Heart right ventricle (tissue), 16 donors: ENCODE results near the gene FARSB. TPM values are rescaled to one million over a fixed set of nuclear protein-coding genes. Genes with fewer than 3 reads are reported as not detected.

ENCODE experiments used
- ATAC-seq, 8 donors: fragments of 200-7000 bp; cut with Tn5 transposase; one replicate each; pipeline ENCODE4 v1.9.1; 2020; ENCODE audit warnings: mild to moderate bottlenecking in 8 of 8, moderate library complexity in 8 of 8, moderate number of reproducible peaks in 1 of 8
- DNase-seq, 2 donors: peaks; one replicate each; pipeline ENCODE4 v3.0.0-alpha.2; 2020
- H3K27ac ChIP-seq, 10 donors: fragments of 200-600 bp; sonication (generic) in 2 of 10; one replicate each; pipeline versions ENCODE4 v1.5.0 to v1.8.0; 2020 to 2022; ENCODE audit warnings: mild to moderate bottlenecking in 3 of 10
- H3K27me3 ChIP-seq, 7 donors: fragments of 200-600 bp; one replicate each; pipeline ENCODE4 v1.8.0; 2021 to 2022; ENCODE audit warnings: mild to moderate bottlenecking in 2 of 7
- H3K36me3 ChIP-seq, 9 donors: fragments of 200-600 bp; sonication (generic) in 1 of 9; one replicate each; pipeline versions ENCODE4 v1.5.0 to v1.8.0; 2020 to 2022; ENCODE audit warnings: mild to moderate bottlenecking in 2 of 9
- H3K4me1 ChIP-seq, 9 donors: fragments of 200-600 bp; sonication (generic) in 1 of 9; one replicate each; pipeline versions ENCODE4 v1.5.0 to v1.8.0; 2020 to 2022; ENCODE audit warnings: mild to moderate bottlenecking in 4 of 9
- H3K4me3 ChIP-seq, 10 donors: fragments of 200-600 bp; sonication (generic) in 2 of 10; one replicate each; pipeline versions ENCODE4 v1.5.0 to v1.8.0; 2020 to 2022; ENCODE audit warnings: mild to moderate bottlenecking in 7 of 10, moderate library complexity in 2 of 10
- H3K9me3 ChIP-seq, 11 donors: fragments of 200-600 bp in 10 of 11; sonication (generic) in 2 of 11; one replicate each; pipeline versions ENCODE4 v1.5.0 to v1.8.0; 2013 to 2022; ENCODE audit warnings: mild to moderate bottlenecking in 2 of 11, control low read depth in 1 of 11, moderate library complexity in 1 of 11
- WGBS, 2 donors: extraction: QIAGEN DNeasy Blood & Tissue Kit; methylation state at CpG; one replicate each; pipeline ENCODE4 v1.1.7; 2013; ENCODE audit warnings: inconsistent platforms in 1 of 2; 5-methylcytosine and 5-hydroxymethylcytosine counted together
- intact Hi-C, 10 donors: fragments of 100-400 bp; cut with DNase I; formaldehyde crosslinking; loops; one replicate each; pipeline versions ENCODE4 v1.11.1 to v1.14.2; 2022
- polyA plus RNA-seq, 2 donors: library from polyadenylated mRNA; stranded (reverse); fragments of 200-250 nt; gene quantifications; one replicate each; pipeline ENCODE4 v1.2.3, GENCODE V29; 2013
- total RNA-seq, 10 donors: library from RNA; stranded (reverse); fragmentation: NEBNext Ultra II Directional in 3 of 10; extraction: Animal tissue kit (Norgen Biotek cat#: 25700) in 3 of 10; gene quantifications; one replicate each; pipeline versions ENCODE4 v1.2.1 to v1.2.4, GENCODE V29; 2021 to 2023
- TF ChIP-seq, protein P1 (sequence below), 9 donors: fragments of 200-600 bp; sonication (generic) in 2 of 9; IDR thresholded peaks; one replicate each; pipeline versions ENCODE4 v1.5.0 to v1.8.0; 2021 to 2022; ENCODE audit warnings: antibody characterized with exemption in 9 of 9, mild to moderate bottlenecking in 5 of 9, moderate library complexity in 1 of 9
- donor health status: Arrhythmogenic right ventricular cardiomyopathy.
- donor health status: ischemic (EF 13 %, LVEDD 7.1; RV severe dilation, severe dysfunction).
- donor health status: healthy with polysubstance abuse.
- donor health status: DM: no; HTN: yes; CAD: no.
- donor health status: DM: no; HTN: no; CAD: no.
- donor health status: ischemic (EF 25% LVEDD 6.9; RV normal size, moderate dysfunction).
- donor health status: ischemic (EF 25% LVEDD 5.7; RV mildly dilated, moderate dysfunction).
- donor health status: healthy.
- donor health status: DM: yes; HTN: yes; CAD: no.
- donor health status: Ischemic cardiomyopathy.
- donor health status: ischemic (EF 35%, LVEDD 5.7; RV mildly dilated, moderate dysfunction).
- donor health status: nonischemic (EF 11% LVEDD 7.7; RV severe dilation, severe dysfunction).
- donor health status: DM: yes; HTN: yes; CAD: no.
- donor health status: PGD.
- donor health status: ischemic (EF 29% LVEDD 5.4; RV normal size, mild dysfunction).
- donor health status: nonischemic (EF 23%, LVEDD 6.1; RV moderate dilation, normal function).

FARSB gene
- total and polyA plus RNA-seq, 12 donors: 12.1 to 26.6 (median 20.5) TPM

DNA sequence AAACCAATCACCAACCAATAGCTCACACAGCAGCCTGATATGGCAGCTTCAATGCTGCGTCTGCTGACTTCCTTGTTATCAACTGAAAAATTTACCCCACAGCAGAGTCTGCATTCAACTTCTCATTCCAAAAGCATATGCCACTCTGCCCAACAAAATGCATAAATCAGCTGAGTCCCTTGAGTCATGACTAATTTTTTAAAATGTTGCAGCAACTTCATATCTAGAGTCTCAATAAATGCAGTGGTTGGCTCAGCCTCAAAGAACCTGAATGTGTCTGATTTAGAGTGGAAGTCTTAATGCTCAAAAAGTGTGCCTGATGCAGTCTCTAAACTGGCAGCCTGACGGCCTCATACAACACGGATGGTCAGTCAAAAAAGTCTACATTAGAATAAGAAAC is 46.5 kb downstream of the FARSB start:
- WGBS, 2 donors: 89 to 90% methylated on average over 3 of the region's 3 CpGs

DNA sequence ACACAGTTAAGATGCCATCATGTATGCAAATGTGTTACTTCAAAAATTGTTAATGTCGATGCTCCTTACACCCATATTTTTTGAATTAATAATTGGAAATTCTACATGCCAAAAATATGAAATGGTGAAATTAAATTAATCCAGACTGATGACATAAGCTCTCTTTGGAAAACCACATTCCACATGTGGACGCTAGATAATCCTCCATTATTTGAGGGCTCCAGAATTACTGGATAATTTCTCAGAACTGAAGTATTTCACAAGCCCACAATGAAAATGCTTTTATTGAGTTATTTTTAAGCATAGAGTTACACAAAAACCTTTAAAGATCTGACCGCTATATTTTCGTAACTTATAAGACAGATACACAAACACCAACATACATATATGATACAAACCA is 47.8 kb downstream of the FARSB start:
- TF ChIP-seq, protein P1, sequence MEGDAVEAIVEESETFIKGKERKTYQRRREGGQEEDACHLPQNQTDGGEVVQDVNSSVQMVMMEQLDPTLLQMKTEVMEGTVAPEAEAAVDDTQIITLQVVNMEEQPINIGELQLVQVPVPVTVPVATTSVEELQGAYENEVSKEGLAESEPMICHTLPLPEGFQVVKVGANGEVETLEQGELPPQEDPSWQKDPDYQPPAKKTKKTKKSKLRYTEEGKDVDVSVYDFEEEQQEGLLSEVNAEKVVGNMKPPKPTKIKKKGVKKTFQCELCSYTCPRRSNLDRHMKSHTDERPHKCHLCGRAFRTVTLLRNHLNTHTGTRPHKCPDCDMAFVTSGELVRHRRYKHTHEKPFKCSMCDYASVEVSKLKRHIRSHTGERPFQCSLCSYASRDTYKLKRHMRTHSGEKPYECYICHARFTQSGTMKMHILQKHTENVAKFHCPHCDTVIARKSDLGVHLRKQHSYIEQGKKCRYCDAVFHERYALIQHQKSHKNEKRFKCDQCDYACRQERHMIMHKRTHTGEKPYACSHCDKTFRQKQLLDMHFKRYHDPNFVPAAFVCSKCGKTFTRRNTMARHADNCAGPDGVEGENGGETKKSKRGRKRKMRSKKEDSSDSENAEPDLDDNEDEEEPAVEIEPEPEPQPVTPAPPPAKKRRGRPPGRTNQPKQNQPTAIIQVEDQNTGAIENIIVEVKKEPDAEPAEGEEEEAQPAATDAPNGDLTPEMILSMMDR (IDR thresholded peaks at IDR 0.05): no peak
- intact Hi-C loops: loop anchor here in 1 of 10 donors (5.0 kb wide), 1 partner anchor 291 kb away; no protein-coding TSS in a partner anchor
- H3K4me1 ChIP-seq: peaks cover 0 to 6% (median 0%) of the 10 kb centered on the region in 9 donors
- WGBS, 2 donors: 72 to 95% methylated on average over 4 of the region's 4 CpGs
- peaks cover 0 to 68% (median 7%) of the 10 kb centered on the region in 9 donors for H3K36me3 ChIP-seq
- no peaks in the 10 kb centered on the region for H3K27me3 ChIP-seq
- no peaks in the 10 kb centered on the region for H3K9me3 ChIP-seq
- H3K27ac ChIP-seq: no peak overlapping the region
- DNase-seq (no peak), ATAC-seq (no peak)
- H3K4me3 ChIP-seq: no peak overlapping the region

More for the DNA sequence above, 46.5 kb downstream of the FARSB start:
- Histone ChIP-seq H3K36me3 (peaks cover 0 to 79% (median 7%) of the 10 kb centered on the region in 9 donors), H3K4me1 (peaks cover 0 to 6% (median 0%) of the 10 kb centered on the region in 9 donors), H3K9me3 (no peaks in the 10 kb centered on the region), H3K27ac (no peak overlapping the region), H3K27me3 (no peaks in the 10 kb centered on the region), H3K4me3 (no peak overlapping the region)
- ATAC-seq: no peak
- DNase-seq: no peak
- intact Hi-C loops: loop anchor here in 1 of 10 donors (5.0 kb wide), 1 partner anchor 292 kb away; no protein-coding TSS in a partner anchor
- TF ChIP-seq, protein P1 (IDR thresholded peaks at IDR 0.05): no peak

DNA sequence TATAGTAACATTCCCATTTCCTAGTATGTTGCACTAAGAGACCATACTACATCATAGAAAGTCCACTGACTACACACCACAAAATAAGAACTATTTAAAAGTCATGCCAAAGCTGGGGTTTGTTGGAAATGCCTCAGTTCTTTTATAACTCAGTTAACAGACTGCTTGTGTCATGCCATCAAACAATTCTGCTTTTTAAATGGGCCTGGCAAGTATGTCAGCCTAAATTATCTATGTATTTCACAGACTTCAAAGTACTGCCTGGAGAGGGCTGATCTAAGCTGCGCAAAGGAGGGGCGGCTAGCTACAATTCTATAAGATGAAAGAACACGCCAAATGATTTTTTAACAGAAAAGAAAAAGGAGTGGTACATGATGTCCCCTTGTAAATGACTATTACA is 49.6 kb downstream of the FARSB start:
- DNase-seq: no peak
- intact Hi-C loops: loop anchor here in 1 of 10 donors (5.0 kb wide), 1 partner anchor 289 kb away; no protein-coding TSS in a partner anchor
- 94 to 98% methylated on average over 3 of the region's 3 CpGs for WGBS, 2 donors
- Histone ChIP-seq H3K27ac (no peak overlapping the region), H3K27me3 (no peaks in the 10 kb centered on the region), H3K36me3 (peaks cover 0 to 57% (median 5%) of the 10 kb centered on the region in 9 donors), H3K4me1 (peaks cover 0 to 6% (median 0%) of the 10 kb centered on the region in 9 donors), H3K4me3 (no peak overlapping the region), H3K9me3 (no peaks in the 10 kb centered on the region)
- ATAC-seq: no peak
- TF ChIP-seq, protein P1 (IDR thresholded peaks at IDR 0.05): no peak

DNA sequence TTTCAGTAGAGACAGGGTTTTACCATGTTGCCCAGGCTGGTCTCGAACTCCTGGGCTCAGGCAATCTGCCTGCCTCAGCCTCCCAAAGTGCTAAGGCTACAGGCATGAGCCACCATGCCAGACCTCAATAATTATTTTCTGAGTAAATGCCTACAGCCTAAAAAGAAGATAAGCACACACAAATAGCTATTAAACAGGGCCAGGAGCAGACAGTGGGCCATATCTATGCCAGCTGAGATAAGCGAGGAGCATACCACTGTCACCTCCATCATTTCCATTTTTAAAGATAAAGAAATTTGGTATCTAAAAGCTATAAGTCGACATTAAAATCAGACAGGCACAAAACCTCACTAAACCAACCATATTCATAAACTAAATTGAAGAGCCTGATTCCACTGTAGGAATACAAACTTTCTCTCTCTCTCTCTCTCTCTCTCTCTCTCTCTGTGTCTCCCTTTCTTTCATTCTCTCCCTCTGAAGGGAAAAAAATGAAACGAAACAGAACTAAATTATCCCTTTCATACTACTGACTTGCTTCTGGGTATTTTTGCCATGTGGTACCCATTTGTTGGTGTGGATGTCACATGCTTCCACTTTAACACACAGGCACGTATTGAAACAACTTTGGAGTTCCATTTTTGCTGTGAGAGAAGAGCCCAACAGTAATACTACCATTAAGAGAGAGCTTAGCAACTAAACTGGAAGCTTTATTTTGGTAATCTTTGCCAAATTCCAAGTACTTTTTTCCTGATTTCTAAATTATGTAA is 51.0 kb downstream of the FARSB start:
- WGBS, 2 donors: 77 to 78% methylated on average over 5 of the region's 5 CpGs
- TF ChIP-seq, protein P1 (IDR thresholded peaks at IDR 0.05): no peak
- ATAC-seq (no peak), DNase-seq (no peak)
- intact Hi-C loops: loop anchor here in 1 of 10 donors (5.0 kb wide), 1 partner anchor 288 kb away; no protein-coding TSS in a partner anchor
- Histone ChIP-seq H3K27me3 (no peaks in the 10 kb centered on the region), H3K4me3 (no peak overlapping the region), H3K36me3 (peaks cover 0 to 57% (median 7%) of the 10 kb centered on the region in 9 donors), H3K4me1 (peaks cover 0 to 6% (median 0%) of the 10 kb centered on the region in 9 donors), H3K9me3 (no peaks in the 10 kb centered on the region), H3K27ac (no peak overlapping the region)
